Pericardium fibroblast (primary cell): ENCODE results near the gene MMAB. TPM values are rescaled to one million over a fixed set of nuclear protein-coding genes. Genes with fewer than 3 reads are reported as not detected.

Source experiments
- total RNA-seq: library from RNA; depleted of rRNA; stranded (reverse); fragments of >200 nt; gene quantifications from 2 replicates; pipeline ENCODE4 v1.2.3, GENCODE V29; 2015

Gene MMAB
- total RNA-seq = 62.1 and 68.8 TPM in 2 replicates

DNA sequence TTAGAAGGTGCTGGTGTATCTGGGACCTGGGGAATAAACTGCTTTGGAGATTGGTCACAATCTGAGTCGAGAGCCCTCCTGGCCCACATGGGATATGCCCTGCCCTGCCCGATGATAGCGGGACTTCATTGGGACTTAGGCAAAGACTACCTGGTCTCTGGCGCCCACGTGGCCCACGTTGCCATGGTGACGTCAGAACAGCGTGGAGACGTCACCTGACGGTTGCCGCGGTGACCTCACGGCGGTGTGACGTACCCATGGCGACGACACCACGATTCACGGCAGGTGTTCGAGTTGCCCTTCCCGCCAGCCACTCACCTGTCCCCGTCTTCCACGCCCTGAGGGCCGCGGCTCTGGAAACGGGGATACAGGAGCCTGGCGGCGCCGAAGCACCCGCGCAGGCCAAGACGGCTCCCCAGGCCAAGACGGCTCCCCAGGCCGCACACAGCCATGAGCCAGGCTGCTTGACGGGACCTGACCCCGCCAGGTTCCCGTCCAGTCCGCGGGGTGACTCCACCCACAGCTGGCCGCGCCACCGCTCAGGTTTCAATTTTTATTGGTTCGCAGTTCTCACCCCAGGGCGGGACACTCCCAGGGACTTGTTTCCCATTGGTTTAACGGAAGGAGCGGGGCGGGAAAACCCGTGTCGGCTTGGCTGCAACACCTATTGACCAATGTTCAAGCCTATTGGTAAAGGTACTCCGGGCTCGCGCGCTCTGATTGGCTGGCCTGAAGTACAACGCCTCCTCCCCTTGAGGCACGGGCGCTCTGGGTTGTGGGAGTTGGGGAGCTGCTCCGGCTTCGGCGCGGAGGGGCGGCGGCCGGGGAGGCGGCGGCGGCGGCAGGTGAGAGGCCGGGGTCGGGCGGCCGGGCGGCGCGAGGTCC is at the start of gene MMAB, which contains the start of gene MVK:
Gene MMAB, minus strand, starts transcription at position 476 of the 885 bp plus-strand sequence. Its CDS starts 24 bp downstream, at position 452.
Gene MVK, plus strand, starts transcription at position 766 of the 885 bp plus-strand sequence. CDS start 1,029 bp downstream, outside the sequence.

Other genes starting within 250 kb of the MMAB start
- gene MYO1H, start 225.6 kb downstream of the MMAB start, total RNA-seq = not detected in 2 replicates
- gene KCTD10, start 96.2 kb downstream of the MMAB start, total RNA-seq = 37.6 and 59.6 TPM in 2 replicates
- gene UBE3B, start 95.9 kb downstream of the MMAB start, total RNA-seq = 28.6 and 33.0 TPM in 2 replicates
- 24.9 and 34.3 TPM in 2 replicates for gene MVK, start 290 bp upstream of the MMAB start, total RNA-seq
- 0.43 and 2.1 TPM in 2 replicates for gene FAM222A, start 140.3 kb upstream of the MMAB start, total RNA-seq